ENCODE data around the gene MARCHF7.

- TF ChIP-seq POLR2A (IDR thresholded peaks at IDR 0.05; ENCODE audit: low read length) = peak; percentile 97
- TF ChIP-seq GATA1 (IDR thresholded peaks at IDR 0.05; ENCODE audit: low read depth, low read length) = no peak
These were observed at the start of gene MARCHF7 for GRCh38 chr2:159712143-159712928.

Data from erythroblast (primary cell).